ENCODE data around the gene MBD1.

The MBD1 gene

GRCh38 chr18:50285631-50286321 is 4.5 kb upstream of the MBD1 start:
- no peak for ATAC-seq
- TF ChIP-seq RARB (CRISPR knock-in tag; IDR thresholded peaks at IDR 0.05) (no peak), CREB5 (CRISPR knock-in tag; IDR thresholded peaks at IDR 0.05; ENCODE audit: low read depth) (no peak), TOX (CRISPR knock-in tag; IDR thresholded peaks at IDR 0.05; ENCODE audit: borderline replicate concordance) (no peak), ZNF8 (CRISPR knock-in tag; IDR thresholded peaks at IDR 0.05) (no peak)

- no peak for ATAC-seq
- TF ChIP-seq PATZ1 (CRISPR knock-in tag; IDR thresholded peaks at IDR 0.05; ENCODE audit: borderline replicate concordance) (no peak), TOX (CRISPR knock-in tag; IDR thresholded peaks at IDR 0.05; ENCODE audit: borderline replicate concordance) (no peak), SNAI2 (CRISPR knock-in tag; IDR thresholded peaks at IDR 0.05) (no peak), ARNTL (CRISPR knock-in tag; IDR thresholded peaks at IDR 0.05; ENCODE audit: borderline replicate concordance, low read depth) (no peak), CREB5 (CRISPR knock-in tag; IDR thresholded peaks at IDR 0.05; ENCODE audit: low read depth) (no peak), GLIS3 (CRISPR knock-in tag; IDR thresholded peaks at IDR 0.05) (no peak), ZNF70 (CRISPR knock-in tag; IDR thresholded peaks at IDR 0.05) (no peak), OSR1 (CRISPR knock-in tag; IDR thresholded peaks at IDR 0.05) (no peak), ESRRG (CRISPR knock-in tag; IDR thresholded peaks at IDR 0.05) (no peak), POU6F1 (CRISPR knock-in tag; IDR thresholded peaks at IDR 0.05; ENCODE audit: borderline replicate concordance, low read depth) (no peak), RARB (CRISPR knock-in tag; IDR thresholded peaks at IDR 0.05) (no peak), ZFP30 (CRISPR knock-in tag; IDR thresholded peaks at IDR 0.05) (no peak), ISL1 (CRISPR knock-in tag; IDR thresholded peaks at IDR 0.05) (no peak)
Measured at GRCh38 chr18:50285071-50285470, 3.7 kb upstream of the MBD1 start.

GRCh38 chr18:50284255-50284885 is 3.0 kb upstream of the MBD1 start:
- TF ChIP-seq ZFP30 (CRISPR knock-in tag; IDR thresholded peaks at IDR 0.05) (no peak), BACH2 (CRISPR knock-in tag; IDR thresholded peaks at IDR 0.05; ENCODE audit: borderline replicate concordance) (no peak), ZNF565 (CRISPR knock-in tag; conservative IDR thresholded peaks at IDR 0.05; ENCODE audit: low read depth) (no peak), PATZ1 (CRISPR knock-in tag; IDR thresholded peaks at IDR 0.05; ENCODE audit: borderline replicate concordance) (no peak), OSR1 (CRISPR knock-in tag; IDR thresholded peaks at IDR 0.05) (no peak), ESRRG (CRISPR knock-in tag; IDR thresholded peaks at IDR 0.05) (no peak), TOX (CRISPR knock-in tag; IDR thresholded peaks at IDR 0.05; ENCODE audit: borderline replicate concordance) (no peak), PPARA (CRISPR knock-in tag; IDR thresholded peaks at IDR 0.05; ENCODE audit: borderline replicate concordance) (no peak), ZC3H10 (CRISPR knock-in tag; IDR thresholded peaks at IDR 0.05) (no peak), CSRNP3 (CRISPR knock-in tag; IDR thresholded peaks at IDR 0.05) (no peak), ZNF70 (CRISPR knock-in tag; IDR thresholded peaks at IDR 0.05) (no peak), TSHZ2 (CRISPR knock-in tag; IDR thresholded peaks at IDR 0.05) (no peak), CREB5 (CRISPR knock-in tag; IDR thresholded peaks at IDR 0.05; ENCODE audit: low read depth) (no peak), ZFP3 (CRISPR knock-in tag; IDR thresholded peaks at IDR 0.05) (no peak), ARNTL (CRISPR knock-in tag; IDR thresholded peaks at IDR 0.05; ENCODE audit: borderline replicate concordance, low read depth) (no peak), TCF4 (CRISPR knock-in tag; IDR thresholded peaks at IDR 0.05; ENCODE audit: borderline replicate concordance) (no peak)

More at GRCh38 chr18:50284255-50284885, 3.0 kb upstream of the MBD1 start:
- no peak for ATAC-seq

All from SK-N-SH treated with all-trans-retinoic acid at 6 μM for 48 hours (cell line).